Measurements from ENCODE around the gene LAMA2. TPM values are rescaled to one million over a fixed set of nuclear protein-coding genes. Genes with fewer than 3 reads are reported as not detected.

LAMA2 gene
- total and polyA plus RNA-seq, 5 donors from 2014 or later: 0.06 to 0.47 (median 0.09) TPM

DNA sequence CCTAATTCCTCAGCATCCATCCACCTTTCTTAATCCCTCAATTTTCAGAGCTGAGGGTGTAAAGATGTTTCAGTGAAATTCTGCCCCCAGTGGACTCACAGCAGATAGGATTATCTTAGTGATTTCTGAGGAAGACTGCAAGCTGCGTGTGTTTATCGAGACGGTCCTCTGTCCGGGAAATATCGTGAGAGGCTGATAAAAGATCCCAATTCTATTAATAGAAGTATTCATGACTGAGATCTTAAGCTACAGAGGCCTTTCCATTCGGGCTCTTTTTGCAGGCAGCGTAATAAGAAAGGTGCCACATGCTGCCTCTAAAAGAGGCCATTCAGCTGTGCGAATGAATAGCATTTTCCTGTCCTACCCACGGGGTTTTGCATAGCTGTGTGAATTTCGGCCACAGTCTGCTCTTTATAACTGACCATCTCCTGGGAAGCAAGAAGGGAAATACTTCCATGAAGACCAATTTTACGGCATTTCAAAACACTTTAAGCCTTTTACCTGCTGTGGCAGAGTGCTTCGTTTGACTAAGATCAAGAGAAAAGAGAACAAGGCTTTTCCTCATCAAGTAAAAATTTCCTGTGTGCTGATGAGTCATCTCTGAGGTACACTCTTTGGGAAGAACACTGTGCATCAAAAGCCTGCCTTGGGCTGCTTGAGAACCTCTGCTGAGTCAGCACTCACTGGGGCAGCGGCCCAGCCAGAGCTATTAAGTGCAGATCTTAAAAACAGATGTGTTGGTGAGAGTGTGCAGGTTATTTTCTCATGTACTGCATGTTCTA is 618.2 kb downstream of the LAMA2 start:
- DNase-seq: peak in 1 of 3 donors; percentile 23

DNA sequence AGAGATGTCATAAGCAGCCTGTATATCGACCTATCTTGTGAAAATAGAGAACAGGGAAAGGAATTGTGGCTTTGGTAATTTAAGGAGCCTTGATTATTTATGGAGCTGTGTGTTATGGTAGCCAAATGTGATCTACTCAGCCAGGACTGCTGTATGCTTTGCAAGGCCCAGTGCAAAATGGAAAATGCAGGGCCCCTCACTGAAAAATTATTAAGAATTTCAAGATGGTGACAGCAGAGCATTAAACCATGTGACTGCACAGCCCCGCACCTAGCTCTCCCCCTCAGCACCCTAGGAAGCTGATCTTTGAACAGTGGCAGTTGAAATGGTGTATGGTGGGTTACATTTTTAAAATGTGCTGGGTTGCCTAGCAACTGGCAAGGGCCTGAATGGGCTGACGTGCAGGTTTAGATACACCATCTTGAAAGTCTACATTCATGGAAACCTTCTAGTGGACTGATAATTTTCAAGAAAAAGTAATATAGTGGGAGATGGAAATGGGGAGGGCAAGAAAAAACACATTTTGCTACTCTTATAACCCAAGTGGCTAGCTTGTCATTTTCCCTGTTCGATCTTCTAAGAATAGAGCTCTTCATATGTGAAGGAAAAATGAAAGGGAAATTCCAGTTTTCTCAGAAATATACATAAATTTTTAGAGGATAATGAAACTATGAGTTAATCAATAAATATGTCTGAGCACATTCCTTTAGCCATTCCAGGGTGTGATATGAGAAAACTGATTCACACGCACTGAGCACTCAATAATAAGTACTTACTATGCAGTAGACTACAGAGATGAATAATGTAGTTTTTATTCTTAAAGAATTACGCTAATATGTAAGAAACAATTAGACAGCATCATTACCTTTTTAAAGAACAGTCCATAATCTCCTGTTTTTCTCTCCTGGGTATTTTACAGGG is 619.1 kb downstream of the LAMA2 start:
- DNase-seq (no peak), ATAC-seq (ENCODE audit: low read depth in 2 of 2) (no peak)
- no peaks in the 10 kb centered on the region for H3K9me3 ChIP-seq (ENCODE audit: control insufficient read depth in 2 of 2, low read length in 2 of 2)
- no peak overlapping the region for H3K27ac Mint-ChIP-seq
- H3K27me3 Mint-ChIP-seq: no peaks in the 10 kb centered on the region
- no peaks in the 10 kb centered on the region for H3K27me3 ChIP-seq (ENCODE audit: control insufficient read depth, insufficient read depth, low read length)
- peaks cover 6% of the 10 kb centered on the region for H3K4me1 ChIP-seq (ENCODE audit: control insufficient read depth, insufficient read depth, low read length, poor library complexity, severe bottlenecking)
- H3K9me3 Mint-ChIP-seq: no peaks in the 10 kb centered on the region
- H3K36me3 ChIP-seq (ENCODE audit: control insufficient read depth, insufficient read depth, low read length): no peaks in the 10 kb centered on the region
- no peak overlapping the region for H3K4me3 ChIP-seq (ENCODE audit: low read depth, low read length)
- peaks cover 7 to 18% (median 12%) of the 10 kb centered on the region in 4 donors for H3K4me1 Mint-ChIP-seq
- no peak overlapping the region for H3K4me3 Mint-ChIP-seq
- no peaks in the 10 kb centered on the region for H3K36me3 Mint-ChIP-seq
- no peak overlapping the region for H3K27ac ChIP-seq (ENCODE audit: insufficient read depth, low read length, poor library complexity, severe bottlenecking)

More for the DNA sequence above, 618.2 kb downstream of the LAMA2 start:
- Histone ChIP-seq H3K4me3 (ENCODE audit: low read depth, low read length) (no peak overlapping the region), H3K36me3 (ENCODE audit: control insufficient read depth, insufficient read depth, low read length) (no peaks in the 10 kb centered on the region), H3K27ac (ENCODE audit: insufficient read depth, low read length, poor library complexity, severe bottlenecking) (no peak overlapping the region), H3K27me3 (ENCODE audit: control insufficient read depth, insufficient read depth, low read length) (no peaks in the 10 kb centered on the region), H3K9me3 (ENCODE audit: control insufficient read depth in 2 of 2, low read length in 2 of 2) (no peaks in the 10 kb centered on the region), H3K4me1 (ENCODE audit: control insufficient read depth, insufficient read depth, low read length, poor library complexity, severe bottlenecking) (peaks cover 6% of the 10 kb centered on the region)
- Mint-ChIP-seq H3K36me3 (no peaks in the 10 kb centered on the region), H3K9me3 (no peaks in the 10 kb centered on the region), H3K27me3 (no peaks in the 10 kb centered on the region), H3K4me3 (no peak overlapping the region), H3K27ac (no peak overlapping the region), H3K4me1 (peaks cover 7 to 18% (median 12%) of the 10 kb centered on the region in 4 donors)
- ATAC-seq (ENCODE audit: low read depth in 2 of 2): no peak

DNA sequence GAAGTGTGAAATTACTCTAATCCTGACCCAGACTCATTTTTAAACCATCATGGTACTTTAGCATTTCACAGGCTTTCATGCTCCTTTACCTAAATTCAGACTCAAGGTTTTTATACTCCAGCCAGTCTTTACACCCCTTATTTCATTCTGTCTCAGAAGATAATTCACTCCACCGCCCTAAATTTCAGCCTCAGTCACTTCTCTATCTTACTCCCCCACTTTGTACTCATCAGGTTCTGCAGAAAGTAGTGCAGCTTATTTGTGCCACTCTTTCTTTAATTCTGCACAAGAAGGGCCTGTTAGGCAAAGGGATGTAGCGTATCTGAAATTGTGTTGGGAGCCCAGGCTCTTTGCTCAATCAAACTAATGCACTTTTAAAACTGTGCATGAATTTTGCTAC is 621.5 kb downstream of the LAMA2 start:
- ATAC-seq (ENCODE audit: low read depth in 2 of 2) (no peak), DNase-seq (no peak)
- Histone ChIP-seq H3K9me3 (ENCODE audit: control insufficient read depth in 2 of 2, low read length in 2 of 2) (no peaks in the 10 kb centered on the region), H3K27ac (ENCODE audit: insufficient read depth, low read length, poor library complexity, severe bottlenecking) (no peak overlapping the region), H3K27me3 (ENCODE audit: control insufficient read depth, insufficient read depth, low read length) (no peaks in the 10 kb centered on the region), H3K4me3 (ENCODE audit: low read depth, low read length) (no peak overlapping the region), H3K36me3 (ENCODE audit: control insufficient read depth, insufficient read depth, low read length) (no peaks in the 10 kb centered on the region), H3K4me1 (ENCODE audit: control insufficient read depth, insufficient read depth, low read length, poor library complexity, severe bottlenecking) (no peaks in the 10 kb centered on the region)
- Mint-ChIP-seq H3K9me3 (no peaks in the 10 kb centered on the region), H3K36me3 (no peaks in the 10 kb centered on the region), H3K4me1 (peaks cover 0 to 5% (median 2%) of the 10 kb centered on the region in 4 donors), H3K27me3 (no peaks in the 10 kb centered on the region), H3K4me3 (no peak overlapping the region), H3K27ac (no peak overlapping the region)

DNA sequence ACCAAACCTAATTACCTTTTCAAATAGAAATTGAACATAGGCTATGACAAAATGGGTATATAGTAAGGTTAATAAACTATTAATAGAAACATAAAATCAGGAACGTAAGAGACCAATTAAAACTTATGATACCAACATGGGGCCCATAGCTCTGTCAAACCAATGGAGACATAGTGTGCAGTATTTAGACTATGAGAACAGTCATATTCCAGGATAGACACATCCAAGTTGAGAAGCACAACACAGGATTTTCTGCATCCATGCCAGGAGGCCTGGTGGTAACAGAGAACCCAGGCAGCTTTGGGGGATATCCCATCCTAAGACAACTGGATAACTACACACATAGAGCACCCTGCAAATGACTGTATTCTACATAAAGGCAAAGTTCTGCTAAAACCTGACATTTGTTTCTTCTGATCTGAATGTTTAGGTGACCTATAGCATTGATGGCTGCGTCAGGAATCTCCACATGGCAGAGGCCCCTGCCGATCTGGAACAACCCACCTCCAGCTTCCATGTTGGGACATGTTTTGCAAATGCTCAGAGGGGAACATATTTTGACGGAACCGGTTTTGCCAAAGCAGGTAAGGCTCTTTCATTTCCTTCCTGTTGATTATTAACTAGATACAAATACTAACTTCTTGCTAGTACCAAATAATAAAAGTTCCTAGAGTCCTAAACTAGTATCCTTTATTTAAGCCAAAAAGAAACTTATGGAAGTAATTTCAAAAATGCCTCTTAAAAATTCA is 624.3 kb downstream of the LAMA2 start:
- H3K4me1 Mint-ChIP-seq: peaks cover 0 to 5% (median 0%) of the 10 kb centered on the region in 4 donors
- H3K27ac ChIP-seq (ENCODE audit: insufficient read depth, low read length, poor library complexity, severe bottlenecking): no peak overlapping the region
- no peak overlapping the region for H3K4me3 ChIP-seq (ENCODE audit: low read depth, low read length)
- H3K4me1 ChIP-seq (ENCODE audit: control insufficient read depth, insufficient read depth, low read length, poor library complexity, severe bottlenecking): no peaks in the 10 kb centered on the region
- H3K4me3 Mint-ChIP-seq: no peak overlapping the region
- H3K9me3 ChIP-seq (ENCODE audit: control insufficient read depth in 2 of 2, low read length in 2 of 2): no peaks in the 10 kb centered on the region
- H3K27ac Mint-ChIP-seq: no peak overlapping the region
- DNase-seq: no peak
- H3K27me3 ChIP-seq (ENCODE audit: control insufficient read depth, insufficient read depth, low read length): no peaks in the 10 kb centered on the region
- peaks cover 7% of the 10 kb centered on the region for H3K27me3 Mint-ChIP-seq
- H3K36me3 Mint-ChIP-seq: no peaks in the 10 kb centered on the region
- no peak for ATAC-seq (ENCODE audit: low read depth in 2 of 2)
- no peaks in the 10 kb centered on the region for H3K36me3 ChIP-seq (ENCODE audit: control insufficient read depth, insufficient read depth, low read length)
- H3K9me3 Mint-ChIP-seq: peaks cover 0 to 1% (median 0%) of the 10 kb centered on the region in 7 donors

DNA sequence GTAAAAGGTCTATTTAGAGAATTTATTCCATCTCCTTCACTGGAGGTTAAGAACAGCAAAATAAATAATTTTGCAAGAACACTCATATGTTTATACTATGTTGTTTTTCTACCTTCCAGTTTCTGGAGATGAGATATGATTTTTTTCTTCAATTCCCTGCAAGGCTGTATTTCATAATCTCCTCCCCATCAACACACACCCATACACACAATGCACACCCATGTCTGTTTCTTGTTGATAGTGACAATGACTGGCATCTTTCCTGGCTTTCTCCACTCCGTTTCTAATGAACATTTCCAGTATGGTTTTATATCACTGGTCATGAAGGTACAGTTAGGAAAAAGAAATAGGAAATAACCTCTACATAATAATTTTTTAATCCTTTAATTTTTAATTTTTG is 624.9 kb downstream of the LAMA2 start:
- H3K27ac ChIP-seq (ENCODE audit: insufficient read depth, low read length, poor library complexity, severe bottlenecking): no peak overlapping the region
- ATAC-seq (ENCODE audit: low read depth in 2 of 2) (no peak), DNase-seq (no peak)
- no peaks in the 10 kb centered on the region for H3K4me1 ChIP-seq (ENCODE audit: control insufficient read depth, insufficient read depth, low read length, poor library complexity, severe bottlenecking)
- H3K36me3 Mint-ChIP-seq: no peaks in the 10 kb centered on the region
- no peak overlapping the region for H3K4me3 ChIP-seq (ENCODE audit: low read depth, low read length)
- H3K27me3 Mint-ChIP-seq: peaks cover 7% of the 10 kb centered on the region
- H3K4me3 Mint-ChIP-seq: no peak overlapping the region
- no peaks in the 10 kb centered on the region for H3K27me3 ChIP-seq (ENCODE audit: control insufficient read depth, insufficient read depth, low read length)
- peaks cover 0 to 1% (median 0%) of the 10 kb centered on the region in 7 donors for H3K9me3 Mint-ChIP-seq
- H3K4me1 Mint-ChIP-seq: peaks cover 0 to 4% (median 0%) of the 10 kb centered on the region in 4 donors
- no peaks in the 10 kb centered on the region for H3K36me3 ChIP-seq (ENCODE audit: control insufficient read depth, insufficient read depth, low read length)
- no peaks in the 10 kb centered on the region for H3K9me3 ChIP-seq (ENCODE audit: control insufficient read depth in 2 of 2, low read length in 2 of 2)
- no peak overlapping the region for H3K27ac Mint-ChIP-seq

- H3K36me3 ChIP-seq (ENCODE audit: control insufficient read depth, insufficient read depth, low read length): no peaks in the 10 kb centered on the region
- no peak overlapping the region for H3K27ac ChIP-seq (ENCODE audit: insufficient read depth, low read length, poor library complexity, severe bottlenecking)
- Mint-ChIP-seq H3K27me3 (peaks cover 7% of the 10 kb centered on the region), H3K4me3 (no peak overlapping the region), H3K36me3 (no peaks in the 10 kb centered on the region), H3K27ac (no peak overlapping the region), H3K9me3 (peaks cover 0 to 1% (median 0%) of the 10 kb centered on the region in 7 donors), H3K4me1 (no peaks in the 10 kb centered on the region)
- no peaks in the 10 kb centered on the region for H3K9me3 ChIP-seq (ENCODE audit: control insufficient read depth in 2 of 2, low read length in 2 of 2)
- no peak for ATAC-seq (ENCODE audit: low read depth in 2 of 2)
- H3K4me1 ChIP-seq (ENCODE audit: control insufficient read depth, insufficient read depth, low read length, poor library complexity, severe bottlenecking): no peaks in the 10 kb centered on the region
- no peak overlapping the region for H3K4me3 ChIP-seq (ENCODE audit: low read depth, low read length)
- H3K27me3 ChIP-seq (ENCODE audit: control insufficient read depth, insufficient read depth, low read length): no peaks in the 10 kb centered on the region
- no peak for DNase-seq
Observed at GRCh38 chr6:129508477-129509145, 625.7 kb downstream of the LAMA2 start.

GRCh38 chr6:129510950-129511349 is 628.0 kb downstream of the LAMA2 start:
- Histone ChIP-seq H3K27me3 (ENCODE audit: control insufficient read depth, insufficient read depth, low read length) (no peaks in the 10 kb centered on the region), H3K4me3 (ENCODE audit: low read depth, low read length) (no peak overlapping the region), H3K27ac (ENCODE audit: insufficient read depth, low read length, poor library complexity, severe bottlenecking) (no peak overlapping the region), H3K36me3 (ENCODE audit: control insufficient read depth, insufficient read depth, low read length) (no peaks in the 10 kb centered on the region), H3K9me3 (ENCODE audit: control insufficient read depth in 2 of 2, low read length in 2 of 2) (no peaks in the 10 kb centered on the region), H3K4me1 (ENCODE audit: control insufficient read depth, insufficient read depth, low read length, poor library complexity, severe bottlenecking) (no peaks in the 10 kb centered on the region)
- peaks cover 0 to 1% (median 0%) of the 10 kb centered on the region in 7 donors for H3K9me3 Mint-ChIP-seq
- no peaks in the 10 kb centered on the region for H3K4me1 Mint-ChIP-seq
- no peaks in the 10 kb centered on the region for H3K36me3 Mint-ChIP-seq
- H3K27me3 Mint-ChIP-seq: peaks cover 7% of the 10 kb centered on the region
- no peak for DNase-seq
- ATAC-seq (ENCODE audit: low read depth in 2 of 2): no peak
- H3K27ac Mint-ChIP-seq: no peak overlapping the region
- no peak overlapping the region for H3K4me3 Mint-ChIP-seq
